NCI-H2081 (cell line): ENCODE measurements around the gene SOHLH1.

Source experiments
- DNase-seq, 2 experiments: peaks; one replicate each; lab custom pipeline; 2025; lab: John Stamatoyannopoulos, UW

SOHLH1 gene

DNA sequence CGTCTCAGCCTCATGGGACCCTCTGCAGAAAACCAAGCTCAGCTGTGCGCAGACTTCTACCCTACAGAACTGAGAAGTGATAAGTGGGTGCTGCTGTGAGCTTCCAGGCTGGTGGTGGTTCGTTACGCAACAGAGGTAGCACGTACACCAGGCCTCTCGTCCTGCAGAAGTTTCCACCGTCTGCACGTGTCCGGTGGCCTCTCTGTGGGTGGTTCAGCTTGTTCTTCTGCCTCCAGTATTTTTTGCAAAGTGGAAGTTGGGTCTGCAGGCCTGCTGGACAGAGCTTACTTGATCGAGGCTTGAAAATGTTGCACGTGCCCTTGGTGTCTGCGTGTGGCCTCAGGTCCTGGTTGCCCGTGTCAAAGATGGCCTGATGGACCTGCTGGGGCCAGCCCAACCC, 30.2 kb upstream of the SOHLH1 start:
- DNase-seq = no peak

DNA sequence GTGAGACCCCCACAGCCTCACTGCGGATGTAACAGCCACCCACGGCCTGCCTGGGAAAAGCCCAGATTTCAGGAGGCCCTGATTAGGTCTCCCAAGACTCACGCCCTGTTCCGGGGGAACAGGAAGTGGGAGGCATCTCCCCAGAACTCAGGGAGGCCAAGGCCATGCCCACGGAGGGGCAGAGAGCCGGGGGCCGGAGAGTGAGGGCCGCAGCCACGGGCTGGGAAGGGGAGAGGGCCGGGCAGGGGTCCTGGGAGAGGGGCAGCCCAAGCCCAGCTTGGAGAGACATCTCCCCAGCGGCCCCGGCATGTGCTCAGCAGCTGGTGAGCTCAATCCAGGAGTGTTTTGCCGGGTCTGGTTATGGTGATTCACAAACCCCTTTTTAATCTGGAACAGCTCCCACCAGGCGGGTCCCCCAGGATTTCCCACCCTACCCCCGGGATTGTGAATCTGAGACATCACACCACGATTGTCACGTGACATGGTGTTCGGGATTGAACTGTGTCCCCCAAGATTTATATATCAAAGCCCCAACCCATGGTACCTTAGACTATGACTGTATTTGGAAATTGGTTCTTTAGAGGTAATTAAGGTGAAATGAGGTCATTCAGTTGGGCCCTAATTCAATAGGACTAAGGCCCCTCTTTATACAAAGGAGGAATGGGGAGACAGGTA, 29.3 kb upstream of the SOHLH1 start:
- DNase-seq = no peak

GRCh38 chr9:135727257-135727875, 28.1 kb upstream of the SOHLH1 start:
- no peak for DNase-seq

DNA sequence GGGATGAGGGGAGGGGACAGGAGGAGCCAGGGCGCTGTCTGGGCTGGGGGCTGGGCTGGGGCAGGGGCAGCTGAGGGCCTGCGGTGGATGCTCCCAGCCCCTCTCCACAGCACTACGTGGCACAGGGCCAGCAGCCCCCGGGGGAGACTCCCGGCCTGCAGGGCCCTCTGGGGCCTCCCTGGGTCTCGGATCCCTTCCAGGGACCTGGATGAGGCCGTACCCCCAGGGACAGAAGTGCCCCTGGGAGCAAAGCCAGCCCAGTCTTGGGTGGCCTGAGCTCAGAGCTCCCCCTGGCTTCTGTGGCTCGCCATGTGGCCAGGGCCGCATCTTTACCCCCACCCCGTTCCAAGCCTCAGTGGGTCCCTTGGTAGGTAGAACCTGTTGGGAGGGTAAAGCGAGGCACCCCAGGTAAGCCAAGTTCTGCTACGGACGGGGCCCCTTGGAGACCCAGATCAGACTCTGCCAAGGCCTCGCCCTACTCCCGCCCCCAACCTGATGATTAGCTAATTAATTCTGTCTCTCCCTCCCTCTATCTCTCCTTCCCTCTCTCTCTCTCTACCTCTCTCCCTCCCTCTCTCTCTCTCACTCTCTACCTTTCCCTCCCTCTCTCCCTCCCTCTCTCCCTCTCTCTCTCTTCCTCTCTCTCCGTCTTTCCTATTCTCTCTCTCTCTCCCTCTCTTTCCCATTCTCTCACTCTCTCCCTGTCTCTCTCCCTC, 27.0 kb upstream of the SOHLH1 start:
- DNase-seq = no peak

DNA sequence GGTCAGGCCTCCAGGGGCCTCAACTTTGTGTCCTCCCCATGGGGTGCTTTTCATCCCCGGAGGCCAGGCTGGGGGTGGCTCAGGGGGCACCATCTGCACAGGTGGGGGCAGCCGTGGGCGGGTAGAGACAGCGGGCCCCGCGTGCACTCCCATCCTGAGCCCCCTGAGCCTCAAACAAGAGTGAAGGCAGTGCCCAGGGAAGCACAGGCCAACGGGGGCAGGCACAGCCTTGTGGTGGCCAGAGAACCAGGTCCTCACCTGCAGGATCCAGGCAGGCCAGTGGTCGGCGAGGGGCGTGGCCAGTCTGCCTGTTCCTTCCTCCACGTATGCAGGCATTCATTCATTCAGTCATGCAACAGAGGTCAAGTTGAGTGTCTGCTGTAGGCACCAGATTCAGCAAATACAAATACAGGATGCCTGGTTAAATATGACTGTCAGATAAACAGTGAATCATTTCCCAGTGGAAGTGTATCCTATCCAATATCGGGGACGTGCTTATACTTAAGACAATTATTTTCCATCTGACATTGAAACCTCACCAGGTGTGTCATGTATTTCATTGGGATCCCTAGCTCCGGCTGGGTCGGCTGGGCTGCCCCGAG, 25.0 kb upstream of the SOHLH1 start:
- DNase-seq = no peak

GRCh38 chr9:135722365-135722764, 23.1 kb upstream of the SOHLH1 start:
- DNase-seq = no peak

- no peak for DNase-seq
Observed at GRCh38 chr9:135719472-135719871, 20.2 kb upstream of the SOHLH1 start.

DNA sequence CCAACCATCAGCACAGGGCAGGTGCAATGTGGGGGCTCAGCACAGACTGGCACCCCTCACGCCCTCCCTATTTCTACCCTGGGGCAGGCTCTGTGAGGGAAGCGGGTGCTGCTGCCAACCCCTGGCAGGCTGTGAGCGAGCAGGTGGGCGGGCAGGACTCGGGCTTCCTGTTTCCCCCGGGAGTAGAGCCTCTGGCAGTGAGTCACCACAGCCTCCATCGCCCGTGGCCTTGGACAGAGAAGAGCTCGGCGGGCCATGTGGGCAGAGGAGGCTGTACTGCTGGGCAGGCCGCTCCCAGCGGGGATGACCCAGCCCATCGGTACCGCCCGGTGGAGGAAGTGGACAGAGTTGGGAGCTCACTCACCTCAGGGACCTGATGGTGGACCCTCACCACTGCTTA, 19.3 kb upstream of the SOHLH1 start:
- no peak for DNase-seq

- DNase-seq = no peak
Observed at GRCh38 chr9:135717410-135717809, 18.1 kb upstream of the SOHLH1 start.

DNA sequence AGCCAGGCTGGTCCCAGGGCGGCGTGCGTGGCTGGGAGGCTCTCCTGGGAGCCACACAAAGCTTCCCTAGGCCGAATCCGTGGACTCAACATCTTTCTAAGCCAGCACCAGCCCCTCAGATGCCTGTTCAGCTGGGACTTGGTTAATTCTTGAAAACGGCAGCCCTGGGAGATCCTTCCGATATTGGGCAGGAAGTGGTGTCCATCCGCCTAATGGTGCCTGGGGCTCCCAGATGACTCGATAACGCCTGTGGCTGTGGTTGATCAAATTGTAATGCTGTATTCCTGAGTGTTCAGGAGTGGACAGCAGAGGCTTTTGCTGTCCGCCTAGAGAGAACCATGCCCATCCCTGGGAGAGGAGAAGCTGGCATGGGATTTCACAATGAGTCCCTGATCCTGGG, 16.8 kb upstream of the SOHLH1 start:
- DNase-seq = no peak

- no peak for DNase-seq
Observed at GRCh38 chr9:135715056-135715595, 15.8 kb upstream of the SOHLH1 start.

DNA sequence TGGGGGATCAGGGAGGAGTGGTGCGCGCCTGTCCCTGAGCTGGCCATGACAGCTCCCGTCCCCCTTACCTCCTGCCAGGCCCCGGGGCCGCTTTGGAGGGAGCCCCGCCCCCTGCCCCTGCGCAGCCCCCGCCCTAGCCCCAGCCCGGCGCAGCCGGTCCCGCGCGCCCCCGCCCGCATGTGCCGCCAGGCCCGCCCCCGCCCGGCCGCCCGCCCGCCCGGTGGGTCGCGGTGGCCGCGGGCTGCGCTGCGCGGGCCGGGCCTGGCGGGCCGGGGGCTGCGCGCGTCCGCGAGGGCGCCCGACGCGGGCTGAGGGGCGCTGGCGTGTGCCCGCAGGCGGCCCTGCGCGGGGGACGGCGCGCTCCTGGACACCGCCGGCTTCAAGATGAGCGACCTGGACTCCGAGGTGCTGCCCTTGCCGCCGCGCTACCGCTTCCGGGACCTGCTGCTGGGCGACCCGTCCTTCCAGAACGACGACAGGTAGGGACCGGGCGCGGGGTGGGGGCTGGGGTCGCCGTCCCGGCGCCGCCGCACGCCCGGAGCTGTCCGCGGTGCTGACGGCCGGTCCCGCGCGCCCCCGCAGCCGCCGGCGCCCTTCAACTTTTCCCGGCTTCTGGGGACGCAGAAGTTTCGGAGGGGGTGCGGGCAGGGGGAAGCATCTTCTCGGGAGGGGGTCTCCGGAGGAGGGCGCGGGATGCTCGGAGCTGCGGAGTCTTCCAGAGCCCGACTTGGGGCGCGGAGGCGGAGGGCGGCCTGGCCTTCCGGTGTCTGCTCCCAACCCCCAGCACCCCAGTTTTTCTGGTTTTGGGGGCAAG, 15.2 kb upstream of the SOHLH1 start:
- no peak for DNase-seq

GRCh38 chr9:135712613-135713295, 13.5 kb upstream of the SOHLH1 start:
- DNase-seq = no peak

GRCh38 chr9:135711881-135712280, 12.6 kb upstream of the SOHLH1 start:
- no peak for DNase-seq

GRCh38 chr9:135711391-135711790, 12.1 kb upstream of the SOHLH1 start:
- peak in 1 of 2 experiments; percentile 59 for DNase-seq

- no peak for DNase-seq
Observed at GRCh38 chr9:135708164-135708563, 8.9 kb upstream of the SOHLH1 start.

DNA sequence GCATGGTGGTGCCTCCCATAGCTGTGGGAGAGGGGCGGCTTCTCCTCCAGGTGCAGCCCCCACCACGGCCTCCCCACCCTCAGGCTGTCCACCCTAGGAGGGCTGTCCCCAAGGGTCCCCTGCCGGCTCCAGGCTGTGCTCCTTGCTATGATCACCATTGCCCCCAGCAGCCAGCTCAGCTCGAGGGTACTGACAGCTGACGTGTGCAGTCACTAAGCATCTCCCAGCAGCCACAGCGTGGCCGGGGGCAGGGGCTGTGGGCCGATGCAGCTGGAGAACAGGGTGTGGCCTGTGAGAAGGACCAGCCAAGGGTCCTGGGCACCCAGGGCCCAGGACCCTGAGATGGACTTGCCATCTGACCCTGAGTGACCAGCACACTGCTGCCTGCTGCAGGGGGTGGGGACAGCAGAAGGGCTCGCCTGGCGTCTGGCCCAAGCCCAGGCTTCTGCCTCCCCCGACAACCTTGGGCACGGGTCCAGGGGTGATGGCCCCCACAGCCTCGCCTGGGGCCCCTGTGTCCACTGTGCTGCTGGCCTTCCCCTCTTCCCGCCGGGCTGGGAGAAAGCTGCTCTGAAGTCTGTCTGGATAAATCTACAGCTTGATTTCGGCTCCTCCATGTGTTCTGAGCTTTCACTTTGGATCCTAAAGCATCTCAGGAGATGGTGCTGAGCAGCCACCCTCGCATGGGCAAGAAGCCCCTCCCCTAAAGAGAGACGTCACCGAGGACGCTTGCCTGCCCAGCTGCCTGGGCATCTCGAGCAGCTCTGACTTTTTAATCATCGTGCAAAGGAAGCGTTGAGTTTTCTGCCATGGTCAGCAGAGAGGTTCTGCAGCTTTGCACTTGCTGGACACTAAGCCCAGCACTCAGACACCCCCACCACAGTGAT, 8.2 kb upstream of the SOHLH1 start:
- DNase-seq = no peak

GRCh38 chr9:135706288-135706687, 7.0 kb upstream of the SOHLH1 start:
- no peak for DNase-seq

- no peak for DNase-seq
Observed at GRCh38 chr9:135705376-135705775, 6.1 kb upstream of the SOHLH1 start.

- DNase-seq = no peak
Observed at GRCh38 chr9:135704483-135704882, 5.2 kb upstream of the SOHLH1 start.
